22Rv1 (cell line): ENCODE data around the gene SKIC8.

Source experiments
- CTCF ChIP-seq: fragments of 450-650 bp; IDR thresholded peaks from 2 replicates; pipeline ENCODE4 v1.5.1; 2017; ENCODE audit warnings: mild to moderate bottlenecking
- ZFX ChIP-seq: fragments of 450-650 bp; IDR thresholded peaks from 2 replicates; pipeline ENCODE4 v1.6.1; 2017; ENCODE audit warnings: antibody characterized with exemption, borderline replicate concordance

- TF ChIP-seq CTCF (no peak), ZFX (no peak)
Measured at GRCh38 chr15:78321041-78321570, 21.7 kb upstream of the SKIC8 start.
